A549 (cell line): ENCODE measurements around the gene CACNA1C. TPM values are rescaled to one million over a fixed set of nuclear protein-coding genes. Genes with fewer than 3 reads are reported as not detected.

ENCODE experiments used
- ATAC-seq, 2 experiments: fragments of 200-7000 bp in 1 of 2; fragments of >200 bp in 1 of 2; cut with Nextera tagmentation in 1 of 2; cut with Tn5 transposase in 1 of 2; 3 replicates each; pipeline versions ENCODE4 v1.8.0 to v1.9.1; 2018 to 2020; ENCODE audit warnings: mild to moderate bottlenecking in 1 of 2, moderate library complexity in 1 of 2
- CTCF ChIA-PET: fragments of 300-600 bp; sonication (Branson Sonifier 250); formaldehyde crosslinking; extraction: SDS; loops from one replicate; lab custom pipeline; 2021; ENCODE audit warnings: antibody characterized with exemption, inconsistent platforms; lab: Yijun Ruan, JAX
- POLR2A ChIA-PET: fragments of 350-600 bp; formaldehyde crosslinking; extraction: SDS; loops from one replicate; lab custom pipeline; 2021; ENCODE audit warnings: antibody characterized with exemption, inconsistent platforms; lab: Yijun Ruan, JAX
- DNase-seq, 2 experiments: peaks; one replicate each; pipeline versions ENCODE4 v3.0.0 to v3.0.0-alpha.2; 2011 to 2016; ENCODE audit warnings: low read depth in 1 of 2, low spot score in 1 of 2
- FAIRE-seq: peaks from 2 replicates; lab custom pipeline; 2011; peaks lifted over from hg19 to GRCh38; lab: Jason Lieb, UNC
- H3K27ac ChIP-seq, 2 experiments: fragments of >200 bp; sonication (Bioruptor Twin); formaldehyde crosslinking; 3 replicates each; pipeline ENCODE4 v1.5.1; 2016 to 2017
- H3K4me1 ChIP-seq: fragments of >200 bp; sonication (Bioruptor Twin); formaldehyde crosslinking; 3 replicates; pipeline ENCODE4 v1.6.1; 2016
- H3K4me2 ChIP-seq: fragments of >200 bp; sonication (Bioruptor Twin); formaldehyde crosslinking; 3 replicates; pipeline ENCODE4 v1.6.1; 2016
- H3K4me3 ChIP-seq: fragments of >200 bp; sonication (Bioruptor Twin); formaldehyde crosslinking; 3 replicates; pipeline ENCODE4 v1.5.1; 2016
- H3K9me3 ChIP-seq: fragments of >200 bp; sonication (Bioruptor Twin); formaldehyde crosslinking; 3 replicates; pipeline ENCODE4 v1.6.1; 2016
- ATOH8 ChIP-seq: fragments of 250-450 bp; sonication (Bioruptor Pico); IDR thresholded peaks from 2 replicates; pipeline ENCODE4 v1.5.0; 2020; ENCODE audit warnings: low read depth, mild to moderate bottlenecking, moderate library complexity
- BHLHE40 ChIP-seq: IDR thresholded peaks from 2 replicates; pipeline ENCODE4 v1.6.1; 2012; ENCODE audit warnings: low read depth, low read length, inconsistent platforms
- CHD2 ChIP-seq: fragments of 150-350 bp; IDR thresholded peaks from 2 replicates; pipeline ENCODE4 v1.6.1; 2014; ENCODE audit warnings: low read length; ENCODE audit not compliant: partially characterized antibody
- E2F6 ChIP-seq: IDR thresholded peaks from 2 replicates; pipeline ENCODE4 v1.6.1; 2012; ENCODE audit warnings: low read depth, borderline replicate concordance
- EP300 ChIP-seq, 2 experiments: fragments of >200 bp; sonication (Bioruptor Twin); formaldehyde crosslinking; IDR thresholded peaks; 2 replicates in 1 of 2; 3 replicates in 1 of 2; pipeline ENCODE4 v1.6.1; 2016 to 2017
- ESRRA ChIP-seq: fragments of 150-350 bp; IDR thresholded peaks from 2 replicates; pipeline ENCODE4 v1.6.1; 2014; ENCODE audit warnings: mild to moderate bottlenecking, low read length, borderline replicate concordance
- FOSL2 ChIP-seq, 2 experiments: fragments of 450-650 bp in 1 of 2; fragments of >200 bp in 1 of 2; sonication (Bioruptor Twin) in 1 of 2; formaldehyde crosslinking; IDR thresholded peaks; 2 replicates each; pipeline versions ENCODE4 v1.5.0 to v1.6.1; 2016 to 2020; ENCODE audit warnings: mild to moderate bottlenecking in 1 of 2, moderate library complexity in 1 of 2
- GATA3 ChIP-seq: IDR thresholded peaks from 2 replicates; pipeline ENCODE4 v1.6.1; 2012; ENCODE audit warnings: borderline replicate concordance
- HES2 ChIP-seq: fragments of >200 bp; sonication (Bioruptor Twin); formaldehyde crosslinking; IDR thresholded peaks from 2 replicates; pipeline ENCODE4 v1.6.1; 2016
- HOXB5 ChIP-seq: fragments of 250-450 bp; sonication (Bioruptor Pico); IDR thresholded peaks from 2 replicates; pipeline ENCODE4 v1.5.0; 2020; ENCODE audit warnings: mild to moderate bottlenecking, moderate library complexity
- JUN ChIP-seq, 2 experiments: fragments of >200 bp; sonication (Bioruptor Twin); formaldehyde crosslinking; IDR thresholded peaks; 2 replicates in 1 of 2; 3 replicates in 1 of 2; pipeline ENCODE4 v1.6.1; 2016 to 2017
- MAFK ChIP-seq: fragments of 450-650 bp; IDR thresholded peaks from 2 replicates; pipeline ENCODE4 v1.6.1; 2014; ENCODE audit not compliant: partially characterized antibody
- MAX ChIP-seq: IDR thresholded peaks from 2 replicates; pipeline ENCODE4 v1.6.1; 2012
- NR3C1 ChIP-seq: fragments of >200 bp; sonication (Bioruptor Twin); formaldehyde crosslinking; IDR thresholded peaks from 3 replicates; pipeline ENCODE4 v1.6.1; 2017
- POLR2A ChIP-seq: IDR thresholded peaks from 2 replicates; pipeline ENCODE4 v1.6.1; 2012; ENCODE audit warnings: mild to moderate bottlenecking, low read length
- POLR2AphosphoS2 ChIP-seq: conservative IDR thresholded peaks from 2 replicates; pipeline ENCODE4 v1.6.1; 2012; ENCODE audit warnings: low read length, improper control_type of control experiment, inconsistent platforms
- RCOR1 ChIP-seq: fragments of 150-350 bp; IDR thresholded peaks from 2 replicates; pipeline ENCODE4 v1.6.1; 2014; ENCODE audit warnings: antibody characterized with exemption, low read length, low read depth
- REST ChIP-seq: fragments of 200-600 bp; sonication (generic); IDR thresholded peaks from 2 replicates; pipeline ENCODE4 v1.6.1; 2016; ENCODE audit warnings: antibody characterized with exemption, mild to moderate bottlenecking, moderate library complexity
- ZC3H11A ChIP-seq: fragments of 450-650 bp; IDR thresholded peaks from 2 replicates; pipeline ENCODE4 v1.6.1; 2014; ENCODE audit warnings: antibody characterized with exemption, mild to moderate bottlenecking
- WGBS: methylation state at CpG from one replicate; pipeline ENCODE4 v1.1.6; 2017; ENCODE audit errors: missing lambda C conversion rate; 5-methylcytosine and 5-hydroxymethylcytosine counted together
- polyA plus RNA-seq, 4 experiments: library from polyadenylated mRNA; depleted of rRNA in 3 of 4; stranded (reverse); fragments of >200 nt; fragmentation: RNase III in 1 of 4; extraction: RNeasy Plus Mini Kit Qiagen cat#74134 plus additional on column Dnase treatment in 1 of 4; gene quantifications; 2 replicates in 3 of 4; 3 replicates in 1 of 4; pipeline ENCODE4 v1.2.3, GENCODE V29; 2011 to 2017

Gene CACNA1C
- polyA plus RNA-seq, 2 of the 4 experiments (the other 2 are of a cell fraction): not detected

GRCh38 chr12:2646341-2646740, 593.6 kb downstream of the CACNA1C start (continued):
- TF ChIP-seq REST: no peak
- no peak for TF ChIP-seq HOXB5 (CRISPR knock-in tag)

- Histone ChIP-seq H3K27ac (no peak overlapping the region), H3K9me3 (no peaks in the 10 kb centered on the region), H3K4me3 (no peak overlapping the region), H3K4me1 (no peaks in the 10 kb centered on the region), H3K4me2 (no peak overlapping the region)
- ChIA-PET POLR2A (no interaction called here), CTCF (interaction anchor here (0.6 to 1.1 kb wide), 3 partner anchors 26 to 296 kb away, joined by 3 to 4 read pairs (median 3); no protein-coding TSS in a partner anchor)
- ATAC-seq (no peak), FAIRE-seq (no peak)
- 40% methylated on average over 7 of the region's 7 CpGs for WGBS
- TF ChIP-seq POLR2AphosphoS2: no peak
- no peak for TF ChIP-seq E2F6
- TF ChIP-seq BHLHE40: no peak
- no peak for TF ChIP-seq RCOR1
- no peak for TF ChIP-seq ATOH8 (CRISPR knock-in tag)
- no peak for TF ChIP-seq HES2
- no peak for TF ChIP-seq ESRRA
- no peak for TF ChIP-seq MAFK
- TF ChIP-seq NR3C1: no peak
- TF ChIP-seq CHD2: no peak
- no peak for TF ChIP-seq JUN (IDR thresholded peaks at IDR 0.05)
- no peak for TF ChIP-seq ZC3H11A
- TF ChIP-seq, all 56 proteins: peak for 0
- no peak for DNase-seq
These were observed 594.4 kb downstream of the CACNA1C start for GRCh38 chr12:2647186-2647585.

- no peak for FAIRE-seq
These were observed 595.6 kb downstream of the CACNA1C start for GRCh38 chr12:2648406-2648805.

More at GRCh38 chr12:2648406-2648805, 595.6 kb downstream of the CACNA1C start:
- TF ChIP-seq GATA3 (no peak), MAX (no peak), FOSL2 (IDR thresholded peaks at IDR 0.05) (no peak), FOSL2 (CRISPR knock-in tag; IDR thresholded peaks at IDR 0.05) (no peak), POLR2A (no peak), EP300 (IDR thresholded peaks at IDR 0.05) (no peak), JUN (IDR thresholded peaks at IDR 0.05) (no peak)
- DNase-seq (no peak), ATAC-seq (no peak)
- ChIA-PET POLR2A (no interaction called here), CTCF (interaction anchor here (0.6 to 1.2 kb wide), 2 partner anchors 10 to 140 kb away, joined by 3 read pairs; no protein-coding TSS in a partner anchor)
- WGBS: 22% methylated on average over 7 of the region's 8 CpGs
- Histone ChIP-seq H3K4me3 (no peak overlapping the region), H3K9me3 (no peaks in the 10 kb centered on the region), H3K27ac (no peak overlapping the region), H3K4me2 (no peak overlapping the region), H3K4me1 (no peaks in the 10 kb centered on the region)
